Endothelial cell of umbilical vein (primary cell): ENCODE results near the gene ARMCX2.

Source experiments
- FOS ChIP-seq: IDR thresholded peaks from 2 replicates; pipeline ENCODE4 v1.6.1; 2011; ENCODE audit warnings: mild to moderate bottlenecking, low read length, moderate library complexity, borderline replicate concordance; ENCODE audit not compliant: insufficient read depth
- MAX ChIP-seq: IDR thresholded peaks from 2 replicates; pipeline ENCODE4 v1.6.1; 2011; ENCODE audit not compliant: insufficient read depth, insufficient read length
- TF ChIP-seq, protein P1 (sequence below), 2 donors: IDR thresholded peaks; 1 replicate in 1 of 2; 2 replicates in 1 of 2; pipeline ENCODE4 v1.5.1; 2011; ENCODE audit warnings: low read length in 2 of 2, mild to moderate bottlenecking in 2 of 2, moderate library complexity in 2 of 2, control low read depth in 1 of 2, inconsistent platforms in 1 of 2, low read depth in 1 of 2; ENCODE audit not compliant: insufficient read depth in 1 of 2; ENCODE audit errors: extremely low read depth in 1 of 2

DNA sequence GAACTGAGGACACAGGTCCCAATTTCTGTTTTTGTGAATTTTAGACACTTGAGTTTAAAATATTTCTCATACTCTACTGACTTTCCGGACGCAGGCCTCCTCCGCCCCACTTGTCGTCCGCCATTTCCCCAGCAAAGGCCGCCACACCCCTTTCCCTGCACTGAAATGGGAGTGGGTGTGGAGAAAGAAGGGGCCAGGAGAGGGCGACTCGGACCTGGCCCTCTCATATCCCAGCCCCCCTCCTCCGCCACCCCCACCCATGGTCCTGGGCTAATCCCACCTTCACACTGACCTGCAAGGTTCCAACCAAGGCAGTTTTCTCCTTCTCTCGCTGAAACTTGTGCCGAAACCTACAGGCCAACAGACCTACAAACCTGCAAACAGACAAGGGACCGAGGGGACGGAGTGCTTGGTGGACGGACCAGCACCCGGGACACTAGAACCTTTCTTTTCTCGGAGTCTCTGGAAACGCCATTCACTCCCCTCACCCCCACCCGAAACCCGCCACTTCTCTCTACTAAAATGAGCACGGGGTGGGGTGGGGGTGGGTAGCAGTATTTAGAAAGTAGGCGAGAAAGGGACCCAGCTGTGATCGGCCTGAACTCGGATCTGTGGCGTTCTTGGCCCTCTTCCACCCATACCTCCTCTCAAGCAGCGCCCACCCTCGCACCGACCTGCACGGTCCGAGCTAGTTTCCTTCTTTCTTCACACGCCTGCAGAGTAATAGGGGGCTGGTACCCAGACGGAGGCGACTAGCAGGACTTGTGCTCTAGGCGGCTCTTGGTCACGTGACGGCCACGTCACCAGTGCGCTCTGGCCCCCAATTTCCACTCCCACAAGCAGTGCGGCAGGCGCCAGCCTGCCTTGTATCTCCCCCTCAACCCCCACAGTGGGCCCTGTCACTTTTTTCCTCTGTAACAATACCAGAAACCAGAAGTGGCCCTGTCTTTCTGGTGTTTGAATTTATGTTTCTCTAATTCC lies 42.1 kb downstream of the ARMCX2 start, which contains the start of gene ARMCX6:
- TF ChIP-seq, protein P1, sequence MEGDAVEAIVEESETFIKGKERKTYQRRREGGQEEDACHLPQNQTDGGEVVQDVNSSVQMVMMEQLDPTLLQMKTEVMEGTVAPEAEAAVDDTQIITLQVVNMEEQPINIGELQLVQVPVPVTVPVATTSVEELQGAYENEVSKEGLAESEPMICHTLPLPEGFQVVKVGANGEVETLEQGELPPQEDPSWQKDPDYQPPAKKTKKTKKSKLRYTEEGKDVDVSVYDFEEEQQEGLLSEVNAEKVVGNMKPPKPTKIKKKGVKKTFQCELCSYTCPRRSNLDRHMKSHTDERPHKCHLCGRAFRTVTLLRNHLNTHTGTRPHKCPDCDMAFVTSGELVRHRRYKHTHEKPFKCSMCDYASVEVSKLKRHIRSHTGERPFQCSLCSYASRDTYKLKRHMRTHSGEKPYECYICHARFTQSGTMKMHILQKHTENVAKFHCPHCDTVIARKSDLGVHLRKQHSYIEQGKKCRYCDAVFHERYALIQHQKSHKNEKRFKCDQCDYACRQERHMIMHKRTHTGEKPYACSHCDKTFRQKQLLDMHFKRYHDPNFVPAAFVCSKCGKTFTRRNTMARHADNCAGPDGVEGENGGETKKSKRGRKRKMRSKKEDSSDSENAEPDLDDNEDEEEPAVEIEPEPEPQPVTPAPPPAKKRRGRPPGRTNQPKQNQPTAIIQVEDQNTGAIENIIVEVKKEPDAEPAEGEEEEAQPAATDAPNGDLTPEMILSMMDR (IDR thresholded peaks at IDR 0.05; ENCODE audit: extremely low read depth in 1 of 2, insufficient read depth in 1 of 2, low read depth in 1 of 2, low read length in 2 of 2): peak; percentile 8 to 57
- no peak for TF ChIP-seq FOS
- peak; percentile 59 for TF ChIP-seq MAX
